GM23338 (cell line): ENCODE data around the gene PAGR1. TPM values are rescaled to one million over a fixed set of nuclear protein-coding genes. Genes with fewer than 3 reads are reported as not detected.

ENCODE experiments used
- ATAC-seq: fragments of 200-7000 bp; cut with Tn5 transposase; 3 replicates; pipeline ENCODE4 v1.9.1; 2020
- DNase-seq: peaks from one replicate; pipeline ENCODE4 v3.0.0-alpha.2; 2015; ENCODE audit warnings: low spot score
- H2AFZ ChIP-seq: fragments of 200-600 bp; sonication (generic); 2 replicates; pipeline ENCODE4 v1.8.0; 2016; ENCODE audit warnings: antibody characterized with exemption, mild to moderate bottlenecking, moderate library complexity
- H3F3A ChIP-seq: fragments of 200-600 bp; sonication (generic); replicated peaks from 2 replicates; pipeline ENCODE4 v1.8.0; 2017; ENCODE audit warnings: antibody characterized with exemption, mixed run types, low read depth
- H3K27ac ChIP-seq: fragments of 200-600 bp; sonication (generic); 2 replicates; pipeline ENCODE4 v1.6.1; 2016; ENCODE audit warnings: low read depth
- H3K27me3 ChIP-seq: fragments of 200-600 bp; sonication (generic); 2 replicates; pipeline ENCODE4 v1.8.0; 2016; ENCODE audit warnings: mild to moderate bottlenecking, mixed run types, moderate library complexity; ENCODE audit not compliant: insufficient read depth
- H3K36me3 ChIP-seq: fragments of 200-600 bp; sonication (generic); 2 replicates; pipeline ENCODE4 v1.8.0; 2016; ENCODE audit warnings: mild to moderate bottlenecking; ENCODE audit not compliant: insufficient read depth
- H3K4me1 ChIP-seq: fragments of 200-600 bp; sonication (generic); 2 replicates; pipeline ENCODE4 v1.8.0; 2016; ENCODE audit warnings: mild to moderate bottlenecking, moderate library complexity; ENCODE audit not compliant: insufficient read depth
- H3K4me2 ChIP-seq: fragments of 200-600 bp; sonication (generic); 2 replicates; pipeline ENCODE4 v1.7.1; 2017; ENCODE audit warnings: mixed run types
- H3K4me3 ChIP-seq: fragments of 200-600 bp; sonication (generic); 2 replicates; pipeline ENCODE4 v1.6.1; 2016; ENCODE audit warnings: mixed run types
- H3K79me2 ChIP-seq: fragments of 200-600 bp; sonication (generic); replicated peaks from 2 replicates; pipeline ENCODE4 v1.8.0; 2017; ENCODE audit warnings: mild to moderate bottlenecking; ENCODE audit not compliant: insufficient read depth
- H3K9me2 ChIP-seq: fragments of 200-600 bp; sonication (generic); 2 replicates; pipeline ENCODE4 v1.8.0; 2017; ENCODE audit not compliant: insufficient read depth
- H4K20me1 ChIP-seq: fragments of 200-600 bp; sonication (generic); replicated peaks from 2 replicates; pipeline ENCODE4 v1.8.0; 2017; ENCODE audit warnings: mild to moderate bottlenecking; ENCODE audit not compliant: insufficient read depth
- H3K27ac Mint-ChIP-seq: 2 replicates; pipeline ENCODE4 v1.8.0; 2020; ENCODE audit warnings: inconsistent platforms, mild to moderate bottlenecking, moderate library complexity, mixed read lengths
- H3K27me3 Mint-ChIP-seq: 3 replicates; pipeline ENCODE4 v1.8.0; 2022; ENCODE audit warnings: low read depth, mild to moderate bottlenecking, moderate library complexity, mixed read lengths, inconsistent platforms; ENCODE audit not compliant: insufficient read depth, poor library complexity
- H3K36me3 Mint-ChIP-seq: 3 replicates; pipeline ENCODE4 v1.8.0; 2021; ENCODE audit warnings: low read depth, mild to moderate bottlenecking, inconsistent platforms, moderate library complexity, mixed read lengths
- H3K4me1 Mint-ChIP-seq: 3 replicates; pipeline ENCODE4 v1.8.0; 2020; ENCODE audit warnings: mild to moderate bottlenecking, inconsistent platforms, mixed read lengths
- H3K4me3 Mint-ChIP-seq: 3 replicates; pipeline ENCODE4 v1.8.0; 2021; ENCODE audit warnings: moderate library complexity, mild to moderate bottlenecking, inconsistent platforms, mixed read lengths
- H3K9me3 Mint-ChIP-seq: 3 replicates; pipeline ENCODE4 v1.8.0; 2020; ENCODE audit warnings: moderate library complexity, mild to moderate bottlenecking, inconsistent platforms, mixed read lengths
- EZH2phosphoT487 ChIP-seq: fragments of 200-600 bp; sonication (generic); IDR thresholded peaks from one replicate; pipeline ENCODE4 v1.8.1; 2018; ENCODE audit warnings: antibody characterized with exemption; ENCODE audit not compliant: unreplicated experiment
- JUNB ChIP-seq: IDR thresholded peaks from one replicate; pipeline ENCODE4 v1.6.1; 2016; ENCODE audit warnings: antibody characterized with exemption; ENCODE audit not compliant: unreplicated experiment
- POLR2AphosphoS5 ChIP-seq: IDR thresholded peaks from 2 replicates; pipeline ENCODE4 v1.6.1; 2016; ENCODE audit warnings: antibody characterized with exemption, low read depth
- STAT1 ChIP-seq: IDR thresholded peaks from one replicate; pipeline ENCODE4 v1.6.1; 2016; ENCODE audit warnings: antibody characterized with exemption; ENCODE audit not compliant: unreplicated experiment
- ZNF114 ChIP-seq: fragments of 250-450 bp; sonication (Bioruptor Pico); IDR thresholded peaks from 2 replicates; pipeline ENCODE4 v1.5.0; 2020; ENCODE audit warnings: mild to moderate bottlenecking, moderate library complexity
- ZNF331 ChIP-seq: fragments of 250-450 bp; sonication (Bioruptor Pico); IDR thresholded peaks from 2 replicates; pipeline ENCODE4 v1.5.0; 2020; ENCODE audit warnings: low read depth, mild to moderate bottlenecking, moderate library complexity
- polyA plus RNA-seq: library from polyadenylated mRNA; unstranded; fragments of >200 nt; fragmentation: Nextera tagmentation; extraction: Ambion mirVana; gene quantifications from 2 replicates; pipeline ENCODE4 v1.2.1, GENCODE V29; 2016
- total RNA-seq: library from RNA; depleted of rRNA; stranded (reverse); fragments of >200 nt; shearing (Covaris generic); gene quantifications from 2 replicates; pipeline ENCODE4 v1.2.3, GENCODE V29; 2014
- TF ChIP-seq, protein P1 (sequence below), 2 experiments: fragments of 200-600 bp in 1 of 2; sonication (generic) in 1 of 2; conservative IDR thresholded peaks; 2 replicates each; pipeline versions ENCODE4 v1.5.1 to v1.6.1; 2016 to 2017; ENCODE audit warnings: antibody characterized with exemption in 2 of 2, low read depth in 2 of 2, mild to moderate bottlenecking in 2 of 2, moderate library complexity in 1 of 2
- TF ChIP-seq, protein P2 (sequence below): fragments of 250-450 bp; sonication (Bioruptor Pico); IDR thresholded peaks from 2 replicates; pipeline ENCODE4 v1.5.0; 2020; ENCODE audit warnings: mild to moderate bottlenecking, moderate library complexity

Gene PAGR1
- total and polyA plus RNA-seq, 2 experiments from 2014 or later: 67.6 to 78.7 TPM

- Mint-ChIP-seq H3K27ac (no peak overlapping the region), H3K4me3 (peak overlapping the region; percentile 86), H3K4me1 (peaks cover 55% of the 10 kb centered on the region), H3K27me3 (peaks cover 43% of the 10 kb centered on the region), H3K9me3 (peaks cover 3% of the 10 kb centered on the region), H3K36me3 (peaks cover 58% of the 10 kb centered on the region)
- TF ChIP-seq POLR2AphosphoS5 (peak; percentile 53), ZNF114 (CRISPR knock-in tag) (no peak)
- Histone ChIP-seq H3K27me3 (no peaks in the 10 kb centered on the region), H3F3A (peaks cover 57% of the 10 kb centered on the region), H3K27ac (peak overlapping the region; percentile 69; the same call in 1 of the 2 replicates), H3K79me2 (peaks cover 21% of the 10 kb centered on the region), H2AFZ (no peak overlapping the region), H3K4me1 (peaks cover 52% of the 10 kb centered on the region), H3K9me2 (no peaks in the 10 kb centered on the region), H3K4me3 (peak overlapping the region; percentile 87), H4K20me1 (peaks cover 19% of the 10 kb centered on the region; the same call in 1 of the 2 replicates), H3K4me2 (peak overlapping the region; percentile 97), H3K36me3 (peaks cover 17% of the 10 kb centered on the region; the same call in 1 of the 2 replicates)
- DNase-seq (peak; percentile 76), ATAC-seq (no peak)
Measured at GRCh38 chr16:29806641-29807425, 9.1 kb upstream of the PAGR1 start.

- H3F3A ChIP-seq: peaks cover 55% of the 10 kb centered on the region
- peaks cover 14% of the 10 kb centered on the region; the same call in 1 of the 2 replicates for H4K20me1 ChIP-seq
- Mint-ChIP-seq H3K36me3 (peaks cover 53% of the 10 kb centered on the region), H3K27ac (peak overlapping the region; percentile 88), H3K4me1 (peaks cover 51% of the 10 kb centered on the region), H3K4me3 (peak overlapping the region; percentile 86), H3K9me3 (peaks cover 3% of the 10 kb centered on the region), H3K27me3 (peaks cover 41% of the 10 kb centered on the region)
- H3K4me1 ChIP-seq: peaks cover 51% of the 10 kb centered on the region
- H3K27ac ChIP-seq: peak overlapping the region; percentile 69; the same call in 1 of the 2 replicates
- no peaks in the 10 kb centered on the region for H3K27me3 ChIP-seq
- H3K9me2 ChIP-seq: no peaks in the 10 kb centered on the region
- peaks cover 12% of the 10 kb centered on the region; the same call in 1 of the 2 replicates for H3K36me3 ChIP-seq
- peak overlapping the region; percentile 87 for H3K4me3 ChIP-seq
- H3K79me2 ChIP-seq: peaks cover 21% of the 10 kb centered on the region
- ATAC-seq (peak; percentile 1; the same call in 2 of the 3 replicates), DNase-seq (peak; percentile 82)
- H2AFZ ChIP-seq: no peak overlapping the region
- peak overlapping the region; percentile 97 for H3K4me2 ChIP-seq
- TF ChIP-seq EZH2phosphoT487 (no peak), ZNF114 (CRISPR knock-in tag) (no peak), JUNB (no peak), ZNF331 (CRISPR knock-in tag) (no peak), STAT1 (no peak), POLR2AphosphoS5 (peak; percentile 85)
- TF ChIP-seq, protein P1, sequence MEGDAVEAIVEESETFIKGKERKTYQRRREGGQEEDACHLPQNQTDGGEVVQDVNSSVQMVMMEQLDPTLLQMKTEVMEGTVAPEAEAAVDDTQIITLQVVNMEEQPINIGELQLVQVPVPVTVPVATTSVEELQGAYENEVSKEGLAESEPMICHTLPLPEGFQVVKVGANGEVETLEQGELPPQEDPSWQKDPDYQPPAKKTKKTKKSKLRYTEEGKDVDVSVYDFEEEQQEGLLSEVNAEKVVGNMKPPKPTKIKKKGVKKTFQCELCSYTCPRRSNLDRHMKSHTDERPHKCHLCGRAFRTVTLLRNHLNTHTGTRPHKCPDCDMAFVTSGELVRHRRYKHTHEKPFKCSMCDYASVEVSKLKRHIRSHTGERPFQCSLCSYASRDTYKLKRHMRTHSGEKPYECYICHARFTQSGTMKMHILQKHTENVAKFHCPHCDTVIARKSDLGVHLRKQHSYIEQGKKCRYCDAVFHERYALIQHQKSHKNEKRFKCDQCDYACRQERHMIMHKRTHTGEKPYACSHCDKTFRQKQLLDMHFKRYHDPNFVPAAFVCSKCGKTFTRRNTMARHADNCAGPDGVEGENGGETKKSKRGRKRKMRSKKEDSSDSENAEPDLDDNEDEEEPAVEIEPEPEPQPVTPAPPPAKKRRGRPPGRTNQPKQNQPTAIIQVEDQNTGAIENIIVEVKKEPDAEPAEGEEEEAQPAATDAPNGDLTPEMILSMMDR (conservative IDR thresholded peaks at IDR 0.05; ENCODE audit: low read depth in 2 of 2): peak; percentile 37 to 52; a peak in 2 of 4 replicates
- TF ChIP-seq, protein P2, sequence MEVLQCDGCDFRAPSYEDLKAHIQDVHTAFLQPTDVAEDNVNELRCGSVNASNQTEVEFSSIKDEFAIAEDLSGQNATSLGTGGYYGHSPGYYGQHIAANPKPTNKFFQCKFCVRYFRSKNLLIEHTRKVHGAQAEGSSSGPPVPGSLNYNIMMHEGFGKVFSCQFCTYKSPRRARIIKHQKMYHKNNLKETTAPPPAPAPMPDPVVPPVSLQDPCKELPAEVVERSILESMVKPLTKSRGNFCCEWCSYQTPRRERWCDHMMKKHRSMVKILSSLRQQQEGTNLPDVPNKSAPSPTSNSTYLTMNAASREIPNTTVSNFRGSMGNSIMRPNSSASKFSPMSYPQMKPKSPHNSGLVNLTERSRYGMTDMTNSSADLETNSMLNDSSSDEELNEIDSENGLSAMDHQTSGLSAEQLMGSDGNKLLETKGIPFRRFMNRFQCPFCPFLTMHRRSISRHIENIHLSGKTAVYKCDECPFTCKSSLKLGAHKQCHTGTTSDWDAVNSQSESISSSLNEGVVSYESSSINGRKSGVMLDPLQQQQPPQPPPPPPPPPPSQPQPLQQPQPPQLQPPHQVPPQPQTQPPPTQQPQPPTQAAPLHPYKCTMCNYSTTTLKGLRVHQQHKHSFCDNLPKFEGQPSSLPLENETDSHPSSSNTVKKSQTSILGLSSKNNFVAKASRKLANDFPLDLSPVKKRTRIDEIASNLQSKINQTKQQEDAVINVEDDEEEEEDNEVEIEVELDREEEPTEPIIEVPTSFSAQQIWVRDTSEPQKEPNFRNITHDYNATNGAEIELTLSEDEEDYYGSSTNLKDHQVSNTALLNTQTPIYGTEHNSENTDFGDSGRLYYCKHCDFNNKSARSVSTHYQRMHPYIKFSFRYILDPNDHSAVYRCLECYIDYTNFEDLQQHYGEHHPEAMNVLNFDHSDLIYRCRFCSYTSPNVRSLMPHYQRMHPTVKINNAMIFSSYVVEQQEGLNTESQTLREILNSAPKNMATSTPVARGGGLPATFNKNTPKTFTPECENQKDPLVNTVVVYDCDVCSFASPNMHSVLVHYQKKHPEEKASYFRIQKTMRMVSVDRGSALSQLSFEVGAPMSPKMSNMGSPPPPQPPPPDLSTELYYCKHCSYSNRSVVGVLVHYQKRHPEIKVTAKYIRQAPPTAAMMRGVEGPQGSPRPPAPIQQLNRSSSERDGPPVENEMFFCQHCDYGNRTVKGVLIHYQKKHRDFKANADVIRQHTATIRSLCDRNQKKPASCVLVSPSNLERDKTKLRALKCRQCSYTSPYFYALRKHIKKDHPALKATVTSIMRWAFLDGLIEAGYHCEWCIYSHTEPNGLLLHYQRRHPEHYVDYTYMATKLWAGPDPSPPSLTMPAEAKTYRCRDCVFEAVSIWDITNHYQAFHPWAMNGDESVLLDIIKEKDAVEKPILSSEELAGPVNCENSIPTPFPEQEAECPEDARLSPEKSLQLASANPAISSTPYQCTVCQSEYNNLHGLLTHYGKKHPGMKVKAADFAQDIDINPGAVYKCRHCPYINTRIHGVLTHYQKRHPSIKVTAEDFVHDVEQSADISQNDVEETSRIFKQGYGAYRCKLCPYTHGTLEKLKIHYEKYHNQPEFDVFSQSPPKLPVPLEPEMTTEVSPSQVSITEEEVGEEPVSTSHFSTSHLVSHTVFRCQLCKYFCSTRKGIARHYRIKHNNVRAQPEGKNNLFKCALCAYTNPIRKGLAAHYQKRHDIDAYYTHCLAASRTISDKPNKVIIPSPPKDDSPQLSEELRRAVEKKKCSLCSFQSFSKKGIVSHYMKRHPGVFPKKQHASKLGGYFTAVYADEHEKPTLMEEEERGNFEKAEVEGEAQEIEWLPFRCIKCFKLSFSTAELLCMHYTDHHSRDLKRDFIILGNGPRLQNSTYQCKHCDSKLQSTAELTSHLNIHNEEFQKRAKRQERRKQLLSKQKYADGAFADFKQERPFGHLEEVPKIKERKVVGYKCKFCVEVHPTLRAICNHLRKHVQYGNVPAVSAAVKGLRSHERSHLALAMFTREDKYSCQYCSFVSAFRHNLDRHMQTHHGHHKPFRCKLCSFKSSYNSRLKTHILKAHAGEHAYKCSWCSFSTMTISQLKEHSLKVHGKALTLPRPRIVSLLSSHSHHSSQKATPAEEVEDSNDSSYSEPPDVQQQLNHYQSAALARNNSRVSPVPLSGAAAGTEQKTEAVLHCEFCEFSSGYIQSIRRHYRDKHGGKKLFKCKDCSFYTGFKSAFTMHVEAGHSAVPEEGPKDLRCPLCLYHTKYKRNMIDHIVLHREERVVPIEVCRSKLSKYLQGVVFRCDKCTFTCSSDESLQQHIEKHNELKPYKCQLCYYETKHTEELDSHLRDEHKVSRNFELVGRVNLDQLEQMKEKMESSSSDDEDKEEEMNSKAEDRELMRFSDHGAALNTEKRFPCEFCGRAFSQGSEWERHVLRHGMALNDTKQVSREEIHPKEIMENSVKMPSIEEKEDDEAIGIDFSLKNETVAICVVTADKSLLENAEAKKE: no peak
Measured at GRCh38 chr16:29807426-29808218, 8.3 kb upstream of the PAGR1 start.
